ENCODE data around the gene SNX27. TPM values are rescaled to one million over a fixed set of nuclear protein-coding genes. Genes with fewer than 3 reads are reported as not detected.

The SNX27 gene
- total and polyA plus RNA-seq, 2 experiments from 2014 or later: 40.6 to 59.7 TPM

GRCh38 chr1:151729157-151729965 lies 117.5 kb downstream of the SNX27 start:
- no peak overlapping the region for H3K27ac Mint-ChIP-seq
- ATAC-seq: no peak
- no peaks in the 10 kb centered on the region for H3K9me2 ChIP-seq (ENCODE audit: insufficient read depth)
- H3K36me3 ChIP-seq (ENCODE audit: insufficient read depth): no peaks in the 10 kb centered on the region
- H3K27me3 Mint-ChIP-seq (ENCODE audit: insufficient read depth, low read depth, poor library complexity): peaks cover 9% of the 10 kb centered on the region
- H3K27ac ChIP-seq (ENCODE audit: low read depth): no peak overlapping the region
- TF ChIP-seq ZNF462 (CRISPR knock-in tag; IDR thresholded peaks at IDR 0.05) (no peak), EZH2phosphoT487 (IDR thresholded peaks at IDR 0.05; ENCODE audit: unreplicated experiment) (no peak), CTCF (conservative IDR thresholded peaks at IDR 0.05; ENCODE audit: low read depth in 2 of 2) (no peak), JUNB (IDR thresholded peaks at IDR 0.05; ENCODE audit: unreplicated experiment) (no peak), STAT1 (IDR thresholded peaks at IDR 0.05; ENCODE audit: unreplicated experiment) (no peak), ETS1 (IDR thresholded peaks at IDR 0.05) (no peak)
- peak overlapping the region; percentile 67; the same call in 1 of the 2 replicates for H3K4me2 ChIP-seq
- no peaks in the 10 kb centered on the region for H4K20me1 ChIP-seq (replicated peaks; ENCODE audit: insufficient read depth)
- no peaks in the 10 kb centered on the region for H3K79me2 ChIP-seq (replicated peaks; ENCODE audit: insufficient read depth)
- no peaks in the 10 kb centered on the region for H3K9me3 Mint-ChIP-seq
- peaks cover 24% of the 10 kb centered on the region for H3K4me1 ChIP-seq (ENCODE audit: insufficient read depth)
- peaks cover 29% of the 10 kb centered on the region for H3K4me1 Mint-ChIP-seq
- no peak overlapping the region for H3K4me3 ChIP-seq
- no peaks in the 10 kb centered on the region for H3K27me3 ChIP-seq (ENCODE audit: insufficient read depth)
- H3K36me3 Mint-ChIP-seq (ENCODE audit: low read depth): no peaks in the 10 kb centered on the region
- H2AFZ ChIP-seq: 0 out of 2 replicates have a peak overlapping the region, but pooled peaks have one; percentile 91
- 0 out of 2 replicates have a peak, but pooled peaks cover 3% of the 10 kb centered on the region for H3F3A ChIP-seq (replicated peaks; ENCODE audit: low read depth)
- DNase-seq (ENCODE audit: low spot score): no peak
- no peak overlapping the region; the same call in 2 of the 3 replicates for H3K4me3 Mint-ChIP-seq
